Lower lobe of right lung (tissue), 2 donors: ENCODE data around the gene MICALL2. TPM values are rescaled to one million over a fixed set of nuclear protein-coding genes. Genes with fewer than 3 reads are reported as not detected.

Experiments used
- ATAC-seq, 2 donors: fragments of 200-7000 bp; cut with Tn5 transposase; one replicate each; pipeline ENCODE4 v1.9.1; 2020 to 2022; ENCODE audit warnings: mild to moderate bottlenecking in 2 of 2, moderate library complexity in 2 of 2
- DNase-seq: peaks from one replicate; pipeline ENCODE4 v3.0.0-alpha.2; 2020
- H3K27ac ChIP-seq: fragments of 200-600 bp; one replicate; pipeline ENCODE4 v1.8.0; 2022
- H3K27me3 ChIP-seq: fragments of 200-600 bp; one replicate; pipeline ENCODE4 v1.8.0; 2022; ENCODE audit warnings: low read depth
- H3K36me3 ChIP-seq: fragments of 200-600 bp; one replicate; pipeline ENCODE4 v1.8.0; 2022; ENCODE audit warnings: mild to moderate bottlenecking
- H3K4me1 ChIP-seq: fragments of 200-600 bp; one replicate; pipeline ENCODE4 v1.8.0; 2022
- H3K4me3 ChIP-seq: fragments of 200-600 bp; one replicate; pipeline ENCODE4 v1.8.0; 2022; ENCODE audit warnings: mild to moderate bottlenecking
- H3K9me3 ChIP-seq: fragments of 200-600 bp; one replicate; pipeline ENCODE4 v1.8.0; 2022
- intact Hi-C: fragments of 100-400 bp; cut with DNase I; formaldehyde crosslinking; loops from one replicate; pipeline ENCODE4 v1.11.0; 2022
- total RNA-seq: library from RNA; stranded (reverse); fragmentation: NEBNext Ultra II Directional; extraction: Animal tissue kit (Norgen Biotek cat#: 25700); gene quantifications from one replicate; pipeline ENCODE4 v1.2.1, GENCODE V29; 2021
- TF ChIP-seq, protein P1 (sequence below): fragments of 200-600 bp; IDR thresholded peaks from one replicate; pipeline ENCODE4 v1.8.0; 2022; ENCODE audit warnings: antibody characterized with exemption, mild to moderate bottlenecking
- donor health status: DM: no; HTN: yes; CAD: no; lungs with severe emphysema.

Gene MICALL2
- total RNA-seq, 1 donor from 2014 or later, result 28.9 TPM

DNA sequence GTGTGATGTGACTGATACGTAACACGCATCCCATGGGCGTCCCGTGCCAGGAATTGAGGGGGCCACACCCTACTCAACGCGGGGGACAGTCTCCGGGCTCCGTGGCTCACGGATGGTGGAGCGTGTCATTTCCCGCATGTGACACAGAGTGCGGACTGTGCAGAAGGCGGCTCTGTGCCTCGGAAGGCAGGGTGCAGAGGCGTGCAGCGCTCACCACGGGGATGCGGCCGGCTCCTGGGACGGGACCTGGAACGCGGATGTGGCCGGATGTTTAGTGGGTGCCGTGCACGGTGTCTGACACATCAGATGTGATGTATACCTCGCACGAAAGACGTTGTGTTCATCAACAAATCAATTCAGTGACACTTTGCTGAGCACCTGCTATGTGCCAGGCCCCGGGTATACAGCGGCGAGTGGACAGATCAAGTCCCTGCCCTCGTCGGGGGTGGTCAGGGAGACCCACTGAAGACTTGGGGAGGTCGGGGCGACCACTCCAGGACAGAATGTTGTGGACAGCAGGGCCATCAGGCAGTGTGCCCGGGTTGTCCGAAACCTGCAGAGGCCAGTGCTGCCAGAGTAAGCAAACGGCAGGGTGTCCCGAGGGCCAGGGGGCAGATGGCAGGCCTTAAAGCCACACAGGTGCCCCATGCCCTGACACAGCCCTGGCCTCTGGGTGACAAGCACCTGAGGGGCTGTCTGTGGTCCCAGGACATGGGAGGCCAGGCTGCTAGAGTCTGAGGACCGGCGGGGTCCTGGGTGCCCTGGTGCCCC lies 38.1 kb downstream of the MICALL2 start:
- H3K4me3 ChIP-seq, result no peak overlapping the region
- peaks cover 31% of the 10 kb centered on the region for H3K27me3 ChIP-seq
- ATAC-seq (no peak), DNase-seq (no peak)
- TF ChIP-seq, protein P1, sequence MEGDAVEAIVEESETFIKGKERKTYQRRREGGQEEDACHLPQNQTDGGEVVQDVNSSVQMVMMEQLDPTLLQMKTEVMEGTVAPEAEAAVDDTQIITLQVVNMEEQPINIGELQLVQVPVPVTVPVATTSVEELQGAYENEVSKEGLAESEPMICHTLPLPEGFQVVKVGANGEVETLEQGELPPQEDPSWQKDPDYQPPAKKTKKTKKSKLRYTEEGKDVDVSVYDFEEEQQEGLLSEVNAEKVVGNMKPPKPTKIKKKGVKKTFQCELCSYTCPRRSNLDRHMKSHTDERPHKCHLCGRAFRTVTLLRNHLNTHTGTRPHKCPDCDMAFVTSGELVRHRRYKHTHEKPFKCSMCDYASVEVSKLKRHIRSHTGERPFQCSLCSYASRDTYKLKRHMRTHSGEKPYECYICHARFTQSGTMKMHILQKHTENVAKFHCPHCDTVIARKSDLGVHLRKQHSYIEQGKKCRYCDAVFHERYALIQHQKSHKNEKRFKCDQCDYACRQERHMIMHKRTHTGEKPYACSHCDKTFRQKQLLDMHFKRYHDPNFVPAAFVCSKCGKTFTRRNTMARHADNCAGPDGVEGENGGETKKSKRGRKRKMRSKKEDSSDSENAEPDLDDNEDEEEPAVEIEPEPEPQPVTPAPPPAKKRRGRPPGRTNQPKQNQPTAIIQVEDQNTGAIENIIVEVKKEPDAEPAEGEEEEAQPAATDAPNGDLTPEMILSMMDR, result no peak
- no peak overlapping the region for H3K27ac ChIP-seq
- H3K4me1 ChIP-seq, result no peaks in the 10 kb centered on the region
- no peaks in the 10 kb centered on the region for H3K9me3 ChIP-seq
- intact Hi-C loops, result no loop called here
- no peaks in the 10 kb centered on the region for H3K36me3 ChIP-seq

DNA sequence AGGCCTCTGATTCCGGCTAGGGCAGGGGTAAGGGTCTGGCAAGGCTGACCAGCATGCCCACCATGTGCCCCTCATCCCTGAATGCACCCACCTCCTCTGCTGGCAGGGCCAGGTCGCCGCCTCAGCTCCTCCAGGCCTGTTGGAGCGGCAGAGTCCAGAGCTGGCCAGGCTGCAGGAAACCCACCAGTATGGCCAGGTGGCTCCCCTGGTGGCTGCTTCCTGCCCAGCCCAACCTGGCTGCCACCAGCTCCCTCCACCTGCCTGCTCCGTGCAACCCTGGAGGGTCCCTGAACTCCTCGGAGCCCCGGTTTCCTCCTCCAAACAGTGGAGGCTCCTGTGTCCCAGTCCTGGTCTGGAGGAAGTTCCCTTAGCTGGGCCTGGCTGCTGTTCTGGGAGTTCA lies 39.6 kb downstream of the MICALL2 start:
- Histone ChIP-seq H3K4me1 (no peaks in the 10 kb centered on the region), H3K36me3 (no peaks in the 10 kb centered on the region), H3K27me3 (peaks cover 31% of the 10 kb centered on the region), H3K9me3 (no peaks in the 10 kb centered on the region), H3K4me3 (no peak overlapping the region), H3K27ac (no peak overlapping the region)
- DNase-seq (no peak), ATAC-seq (no peak)
- TF ChIP-seq, protein P1, result no peak
- intact Hi-C loops, result no loop called here

DNA sequence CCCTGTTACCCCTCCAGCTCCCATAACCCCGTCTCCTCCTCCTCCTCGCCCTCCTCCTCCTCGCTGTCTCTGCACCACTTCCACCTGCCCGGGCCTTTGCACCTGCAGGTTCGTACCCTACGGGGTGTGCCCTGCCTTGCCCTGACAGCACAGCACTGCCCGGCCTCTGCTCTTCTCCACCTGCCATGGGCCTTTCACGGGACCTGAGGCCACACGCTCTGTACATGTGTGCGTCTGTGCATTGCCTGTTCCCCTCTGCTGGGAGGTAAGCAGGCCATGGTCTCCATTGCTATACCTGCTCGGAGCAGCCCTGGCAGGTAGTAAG lies 40.0 kb downstream of the MICALL2 start:
- no peaks in the 10 kb centered on the region for H3K36me3 ChIP-seq
- no peak for DNase-seq
- no peaks in the 10 kb centered on the region for H3K9me3 ChIP-seq
- H3K4me3 ChIP-seq, result no peak overlapping the region
- ATAC-seq, result no peak
- intact Hi-C loops, result no loop called here
- no peaks in the 10 kb centered on the region for H3K4me1 ChIP-seq
- TF ChIP-seq, protein P1, result no peak
- no peak overlapping the region for H3K27ac ChIP-seq
- H3K27me3 ChIP-seq, result peaks cover 31% of the 10 kb centered on the region

DNA sequence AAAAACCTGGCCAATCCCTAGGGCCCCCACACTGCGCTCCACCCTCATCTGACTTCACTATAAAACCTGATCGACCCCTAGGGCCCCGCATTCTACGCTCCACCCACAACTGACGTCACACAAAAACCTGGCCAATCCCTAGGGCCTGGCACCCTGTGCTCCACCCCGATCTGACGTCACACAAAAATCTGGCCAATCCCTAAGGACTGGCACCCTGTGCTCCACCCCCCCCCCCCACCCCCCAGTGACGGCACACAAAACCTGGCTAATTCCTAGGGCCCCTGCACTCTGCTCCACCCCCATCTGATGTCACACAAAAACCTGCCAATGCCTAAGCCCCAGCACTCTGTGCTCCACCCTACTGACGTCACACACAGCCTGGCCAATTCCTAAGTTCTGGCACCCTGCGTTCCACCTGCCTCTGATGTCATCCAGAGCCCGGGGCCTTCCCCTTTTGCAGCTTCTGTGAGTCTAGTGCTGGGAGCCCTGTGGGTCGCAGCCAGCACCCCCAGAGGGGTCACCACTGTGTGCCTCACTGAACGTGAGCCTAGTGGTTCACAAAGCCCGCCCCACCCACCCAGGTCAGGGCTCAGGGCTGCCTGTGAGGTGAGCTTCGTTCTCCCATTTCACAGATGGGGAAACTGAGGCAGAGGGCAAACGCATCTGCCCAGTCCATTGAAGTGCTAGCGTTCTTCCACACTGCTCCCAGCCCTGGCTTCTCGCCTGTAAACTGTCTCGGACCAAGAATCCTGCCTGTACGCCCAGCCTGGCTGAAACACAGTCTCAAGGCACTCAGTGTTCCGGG lies 40.6 kb downstream of the MICALL2 start:
- intact Hi-C loops, result no loop called here
- Histone ChIP-seq H3K27me3 (peaks cover 36% of the 10 kb centered on the region), H3K4me3 (no peak overlapping the region), H3K9me3 (no peaks in the 10 kb centered on the region), H3K36me3 (no peaks in the 10 kb centered on the region), H3K27ac (no peak overlapping the region), H3K4me1 (no peaks in the 10 kb centered on the region)
- ATAC-seq, result no peak
- DNase-seq, result no peak
- TF ChIP-seq, protein P1, result no peak

DNA sequence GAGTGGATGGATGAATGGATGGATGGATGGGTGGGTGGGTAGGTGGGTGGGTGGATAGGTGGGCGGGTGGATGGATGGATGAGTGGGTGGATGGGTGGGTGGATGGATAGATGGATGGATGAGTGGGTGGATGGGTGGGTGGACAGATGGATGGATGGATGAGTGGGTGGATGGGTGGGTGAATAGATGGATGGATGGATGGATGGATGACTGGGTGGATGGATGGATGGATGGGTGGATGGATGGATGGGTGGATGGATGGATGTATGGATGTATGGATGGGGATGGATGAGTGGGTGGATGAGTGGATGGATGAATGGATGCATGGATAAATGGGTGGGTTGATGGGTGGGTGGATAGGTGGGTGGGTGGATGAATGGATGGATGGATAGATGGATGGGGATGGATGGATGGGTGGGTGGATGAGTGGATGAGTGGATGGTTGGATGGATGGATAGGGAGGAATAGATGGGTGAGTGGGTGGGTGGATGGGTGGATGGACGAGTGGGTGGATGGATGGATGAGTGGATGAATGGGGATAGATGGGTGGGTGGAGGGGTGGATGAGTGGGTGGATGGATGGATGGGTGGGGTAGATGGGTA lies 43.8 kb downstream of the MICALL2 start:
- TF ChIP-seq, protein P1, result no peak
- DNase-seq, result no peak
- H3K36me3 ChIP-seq, result no peaks in the 10 kb centered on the region
- H3K4me3 ChIP-seq, result no peak overlapping the region
- no peak for ATAC-seq
- H3K27me3 ChIP-seq, result peaks cover 22% of the 10 kb centered on the region
- H3K9me3 ChIP-seq, result no peaks in the 10 kb centered on the region
- peaks cover 9% of the 10 kb centered on the region for H3K4me1 ChIP-seq
- H3K27ac ChIP-seq, result no peak overlapping the region
- intact Hi-C loops, result no loop called here
